Activated CD4-positive, alpha-beta T cell treated with anti-CD3 and anti-CD28 coated beads for 4 hours (primary cell): ENCODE results near the gene PPP1R3C.

Experiments used
- DNase-seq, 2 donors: peaks; one replicate each; pipeline ENCODE4 v3.0.0-alpha.2; 2020

Gene PPP1R3C

DNA sequence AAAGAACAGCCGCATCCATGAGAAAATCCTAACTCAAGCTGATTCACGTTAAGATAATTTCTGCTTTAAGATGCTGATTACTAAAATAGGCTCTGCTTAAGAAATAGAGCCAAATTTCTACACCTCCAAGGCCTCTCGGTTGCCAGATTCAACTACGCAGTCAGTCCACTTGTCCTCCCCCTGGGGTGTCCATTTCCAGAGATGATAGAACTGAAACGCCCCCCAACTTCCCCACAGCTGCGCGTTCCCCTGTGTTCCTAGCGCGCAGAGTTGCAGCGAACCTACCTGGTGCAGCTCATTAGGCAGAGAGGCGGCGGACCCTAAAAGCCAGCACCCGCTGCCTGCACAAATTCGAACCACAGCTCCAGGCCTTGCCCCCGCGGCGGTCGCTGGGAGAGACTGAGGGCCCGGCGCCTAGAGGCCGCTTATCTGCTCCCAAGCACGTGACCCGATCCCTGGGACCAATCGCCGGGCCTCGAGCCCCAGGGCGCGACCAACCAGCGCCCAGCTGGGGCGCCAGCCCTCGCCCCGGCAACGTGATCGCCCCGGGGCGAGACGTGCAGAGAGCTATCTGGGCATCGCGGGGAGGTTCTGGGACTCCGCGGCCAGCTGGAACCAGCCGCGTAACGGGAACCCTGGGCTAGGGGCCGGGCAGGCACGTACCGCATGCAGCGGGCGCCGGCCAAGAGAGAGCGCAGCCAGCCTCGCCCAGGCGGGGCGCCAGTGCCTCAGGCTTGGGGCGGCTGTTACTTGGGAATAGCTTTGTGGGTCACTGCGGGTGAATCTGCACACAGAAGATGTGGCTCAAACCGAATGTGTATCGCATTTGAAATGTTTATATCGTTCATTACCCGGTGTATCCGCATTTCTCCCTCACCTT lies at the start of gene PPP1R3C:
Gene PPP1R3C, minus strand, starts transcription at position 401 of the 880 bp plus-strand sequence. Its CDS starts 102 bp downstream, at position 299.
- peak; percentile 5 to 6 for DNase-seq

- peak in 1 of 2 donors; percentile 1 for DNase-seq
Measured at GRCh38 chr10:91681361-91682276, 48.7 kb upstream of the PPP1R3C start.

DNA sequence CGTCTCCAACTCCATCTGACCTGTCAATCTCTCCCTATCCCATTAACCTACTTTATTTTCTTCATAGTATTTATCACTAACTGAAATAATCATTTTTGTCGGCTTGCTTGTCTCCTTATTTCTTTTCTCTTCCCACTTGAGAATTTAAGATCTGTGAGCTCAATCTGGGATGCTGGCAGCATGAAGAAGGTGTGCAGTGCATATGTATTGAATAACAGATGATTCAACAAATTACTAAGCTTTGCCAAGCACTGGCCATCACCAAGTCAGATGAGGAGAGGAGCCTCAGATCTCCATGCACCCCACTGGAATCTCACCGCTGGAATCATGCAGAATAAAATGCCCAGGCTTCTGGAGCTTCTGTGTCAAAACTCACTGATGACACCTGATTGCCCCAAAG lies 47.6 kb upstream of the PPP1R3C start:
- no peak for DNase-seq

DNA sequence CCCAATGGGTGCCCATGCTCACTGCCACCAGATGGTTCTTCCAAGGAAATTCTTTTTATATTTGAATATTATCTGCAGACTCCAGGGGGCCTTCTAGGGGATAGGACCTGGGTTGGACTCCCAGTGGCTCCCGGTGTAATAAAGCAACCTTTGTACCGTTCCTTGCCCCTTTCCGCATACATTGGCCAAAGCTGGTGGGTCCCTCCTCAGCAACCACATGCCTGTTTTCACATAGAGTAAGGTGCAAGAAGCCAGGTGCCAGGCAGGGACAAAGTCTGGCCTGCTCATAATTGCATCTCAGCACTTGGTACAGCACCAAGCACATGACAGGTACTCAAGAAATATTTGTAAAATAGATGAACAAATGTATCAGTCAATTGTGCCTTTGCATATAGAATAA lies 46.4 kb upstream of the PPP1R3C start:
- no peak for DNase-seq

DNA sequence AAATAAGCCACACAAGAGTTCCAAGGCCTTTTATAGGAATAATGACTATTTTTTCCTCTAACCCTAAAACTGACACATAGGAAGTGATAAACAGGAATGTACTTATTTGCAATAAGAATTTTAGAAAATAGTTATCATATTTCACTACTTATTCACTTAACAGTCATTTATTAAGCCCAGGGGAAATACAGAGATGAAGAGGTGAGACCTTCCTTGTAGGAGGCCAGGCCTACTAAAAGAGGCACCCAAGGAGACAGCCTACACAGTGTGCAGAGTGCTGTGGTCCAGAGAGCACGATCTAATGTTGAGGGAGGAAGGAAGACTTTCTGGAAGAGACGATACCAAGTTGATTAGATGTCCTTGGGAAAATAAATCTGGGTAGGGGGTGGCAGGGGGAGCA lies 45.0 kb upstream of the PPP1R3C start:
- DNase-seq: no peak

- DNase-seq: no peak
Measured at GRCh38 chr10:91672021-91672608, 39.2 kb upstream of the PPP1R3C start.

DNA sequence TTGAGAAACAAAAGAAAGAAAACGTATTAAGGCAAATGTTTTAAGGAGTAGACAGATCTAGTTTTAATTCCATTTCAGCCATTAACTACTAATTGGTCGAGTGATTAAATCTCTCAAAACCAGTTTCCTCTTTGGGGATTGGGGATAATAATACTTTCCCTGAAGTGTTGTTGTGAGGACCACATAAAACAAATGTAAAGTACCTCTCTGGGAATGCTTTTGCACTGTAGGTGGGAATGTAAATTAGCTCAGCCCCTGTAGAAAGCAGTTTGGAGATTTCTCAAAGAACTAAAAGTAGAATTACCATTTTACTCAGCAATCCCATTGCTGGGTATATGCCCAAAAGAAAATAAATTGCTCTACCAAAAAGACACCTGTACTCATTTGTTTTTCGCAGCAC lies 36.0 kb upstream of the PPP1R3C start:
- DNase-seq: no peak

GRCh38 chr10:91665842-91666241 lies 33.0 kb upstream of the PPP1R3C start:
- no peak for DNase-seq

DNA sequence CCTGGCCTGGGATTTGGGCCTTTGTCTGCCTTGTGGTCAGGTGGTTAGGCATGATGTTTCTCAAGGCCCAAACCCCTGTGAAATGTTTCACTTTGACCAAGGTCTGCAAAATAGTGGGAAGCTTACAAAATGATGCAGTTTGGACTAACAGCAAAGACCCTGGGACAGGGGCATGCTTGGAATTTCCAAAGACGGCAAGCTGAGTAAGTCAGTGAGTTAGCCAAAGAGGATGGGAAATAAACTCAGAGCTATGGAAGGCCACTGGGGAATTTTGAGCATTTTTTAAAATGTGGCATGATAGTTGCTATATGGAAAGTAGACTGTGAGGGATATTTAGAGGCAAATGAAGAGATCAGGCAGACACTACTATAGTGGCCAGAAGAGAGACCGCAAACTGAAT lies 31.6 kb upstream of the PPP1R3C start:
- DNase-seq: no peak

DNA sequence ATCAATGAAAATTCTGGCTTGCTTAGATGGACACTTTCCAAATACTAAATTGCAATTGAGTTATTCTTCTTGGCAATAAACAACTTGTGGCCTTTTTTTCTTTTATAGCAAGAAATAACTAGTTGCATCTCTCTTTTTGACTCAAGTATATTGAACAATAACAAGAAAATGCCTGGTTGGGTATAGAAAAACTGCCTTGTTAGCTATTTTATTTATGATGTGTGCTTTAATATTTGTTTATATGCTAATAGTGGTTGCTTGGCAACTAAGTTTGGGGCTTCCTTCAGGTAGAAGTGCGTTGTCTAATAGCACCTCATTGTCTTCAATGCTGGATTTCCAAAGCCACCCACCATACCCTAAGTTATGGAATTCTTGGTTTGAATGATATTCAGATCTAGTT lies 30.1 kb upstream of the PPP1R3C start:
- no peak for DNase-seq

- DNase-seq: no peak
Measured at GRCh38 chr10:91653219-91653870, 20.5 kb upstream of the PPP1R3C start.

DNA sequence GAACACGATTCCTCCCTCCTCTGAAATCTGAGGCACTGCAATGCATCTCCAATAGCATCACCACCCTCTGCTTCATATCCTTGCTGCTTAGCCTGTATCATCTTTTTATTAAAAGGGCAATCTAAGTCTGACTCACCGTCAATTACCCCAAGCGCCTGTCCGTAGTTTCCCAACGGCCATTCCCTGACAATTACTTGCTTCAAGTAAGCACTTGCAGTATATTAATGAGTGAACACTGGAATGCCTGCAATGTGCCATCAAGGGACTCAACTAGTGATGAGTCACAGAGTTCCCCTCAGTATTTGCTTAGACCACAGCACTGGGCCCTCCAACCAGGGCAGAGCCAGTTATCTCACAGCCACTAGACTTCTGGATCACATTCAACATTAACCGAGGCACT lies 19.5 kb upstream of the PPP1R3C start:
- no peak for DNase-seq

GRCh38 chr10:91643700-91644099 lies 10.8 kb upstream of the PPP1R3C start:
- no peak for DNase-seq

- DNase-seq: no peak
Measured at GRCh38 chr10:91642831-91643692, 10.2 kb upstream of the PPP1R3C start.

- DNase-seq: no peak
Measured at GRCh38 chr10:91636892-91637291, 4.0 kb upstream of the PPP1R3C start.

GRCh38 chr10:91635401-91636400 lies 2.8 kb upstream of the PPP1R3C start:
- peak; percentile 30 to 59 for DNase-seq

GRCh38 chr10:91634898-91635297 lies 2.0 kb upstream of the PPP1R3C start:
- no peak for DNase-seq

DNA sequence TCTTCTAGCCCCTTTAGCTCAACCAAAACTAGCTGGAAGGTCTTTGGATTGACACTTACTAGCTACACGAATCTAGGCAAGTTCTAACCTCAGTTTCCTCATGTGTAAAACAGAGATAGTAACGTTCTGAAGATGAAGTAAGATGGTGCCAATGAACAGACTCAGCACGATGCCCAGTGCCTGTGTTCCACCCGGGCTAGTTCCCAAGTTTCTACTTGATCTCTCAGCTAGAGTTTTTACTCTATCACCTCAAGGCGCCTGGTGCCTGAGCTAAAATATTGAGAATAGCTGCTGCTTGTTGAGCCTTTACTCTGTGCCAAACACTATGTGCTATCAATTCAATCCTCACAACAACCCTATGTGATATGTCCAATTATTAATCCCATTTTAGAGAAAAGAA lies 1.4 kb upstream of the PPP1R3C start:
- DNase-seq: no peak

GRCh38 chr10:91630625-91631024 lies 2.2 kb downstream of the PPP1R3C start:
- no peak for DNase-seq
